Spleen (tissue), 11 donors: Measurements from ENCODE around the gene CHRNA4. TPM values are rescaled to one million over a fixed set of nuclear protein-coding genes. Genes with fewer than 3 reads are reported as not detected.

Source experiments
- DNase-seq: peaks from one replicate; pipeline ENCODE4 v3.0.0-alpha.2; 2020
- H3K27ac ChIP-seq, 8 donors: fragments of 200-600 bp; sonication (generic) in 7 of 8; 1 replicate in 4 of 8; 2 replicates in 4 of 8; pipeline versions ENCODE4 v1.5.0 to v1.8.0; 2016 to 2021; ENCODE audit warnings: inconsistent platforms in 4 of 8, mild to moderate bottlenecking in 4 of 8, moderate library complexity in 1 of 8
- H3K27me3 ChIP-seq, 7 donors: fragments of 200-600 bp; sonication (generic) in 6 of 7; replicated peaks in 1 of 7; 1 replicate in 4 of 7; 2 replicates in 3 of 7; pipeline versions ENCODE4 v1.5.0 to v1.8.0; 2016 to 2021; ENCODE audit warnings: inconsistent platforms in 3 of 7, mild to moderate bottlenecking in 1 of 7
- H3K36me3 ChIP-seq, 6 donors: fragments of 200-600 bp; sonication (generic) in 5 of 6; 1 replicate in 4 of 6; 2 replicates in 2 of 6; pipeline versions ENCODE4 v1.5.0 to v1.8.0; 2016 to 2021; ENCODE audit warnings: inconsistent platforms in 2 of 6
- H3K4me1 ChIP-seq, 6 donors: fragments of 200-600 bp; sonication (generic) in 5 of 6; 1 replicate in 3 of 6; 2 replicates in 3 of 6; pipeline versions ENCODE4 v1.5.0 to v1.8.0; 2016 to 2021; ENCODE audit warnings: inconsistent platforms in 3 of 6
- H3K4me3 ChIP-seq, 8 donors: fragments of 200-600 bp; sonication (generic) in 7 of 8; 1 replicate in 4 of 8; 2 replicates in 4 of 8; pipeline versions ENCODE4 v1.5.0 to v1.8.0; 2016 to 2021; ENCODE audit warnings: inconsistent platforms in 4 of 8, mild to moderate bottlenecking in 4 of 8, moderate library complexity in 2 of 8
- H3K9me3 ChIP-seq, 8 donors: fragments of 200-600 bp; sonication (generic) in 7 of 8; 1 replicate in 4 of 8; 2 replicates in 4 of 8; pipeline versions ENCODE4 v1.5.0 to v1.8.0; 2016 to 2021; ENCODE audit warnings: inconsistent platforms in 4 of 8
- POLR2A ChIP-seq, 3 donors: fragments of 450-650 bp; IDR thresholded peaks; one replicate each; pipeline ENCODE4 v1.5.1; 2017; ENCODE audit warnings: antibody characterized with exemption in 3 of 3, mild to moderate bottlenecking in 1 of 3
- POLR2AphosphoS5 ChIP-seq, 3 donors: sonication (generic); formaldehyde crosslinking; IDR thresholded peaks; one replicate each; pipeline ENCODE4 v1.5.1; 2017; ENCODE audit warnings: antibody characterized with exemption in 3 of 3
- WGBS, 5 donors: extraction: QIAGEN DNeasy Blood & Tissue Kit in 3 of 5; methylation state at CpG; one replicate each; pipeline versions ENCODE4 v1.1.5 to v1.1.7; 2013 to 2018; 5-methylcytosine and 5-hydroxymethylcytosine counted together
- intact Hi-C: fragments of 100-400 bp; cut with DNase I; formaldehyde crosslinking; loops from one replicate; pipeline ENCODE4 v1.15.0; 2023; ENCODE audit warnings: low total_unique reads
- polyA plus RNA-seq, 3 donors: library from polyadenylated mRNA; stranded (reverse); fragments of 200-250 nt; gene quantifications; one replicate each; pipeline ENCODE4 v1.2.1, GENCODE V29; 2013
- total RNA-seq, 7 donors: library from RNA; depleted of rRNA in 3 of 7; stranded (reverse); fragments of >200 nt in 3 of 7; fragmentation: NEBNext Ultra II Directional in 4 of 7; extraction: Animal tissue kit (Norgen Biotek cat#: 25700) in 4 of 7; gene quantifications; one replicate each; pipeline versions ENCODE4 v1.1.0 to v1.2.1, GENCODE V29; 2016 to 2021
- TF ChIP-seq, protein P1 (sequence below), 11 experiments: fragments of 200-600 bp in 7 of 11; fragments of 450-650 bp in 4 of 11; sonication (generic) in 4 of 11; IDR thresholded peaks in 8 of 11; conservative IDR thresholded peaks in 3 of 11; 1 replicate in 7 of 11; 2 replicates in 4 of 11; pipeline versions ENCODE4 v1.4.0 to v1.8.0; 2016 to 2021; ENCODE audit warnings: antibody characterized with exemption in 11 of 11, inconsistent platforms in 4 of 11, mild to moderate bottlenecking in 1 of 11
- donor health status: healthy with polysubstance abuse.
- donor health status: DM: no; HTN: no; CAD: no; lungs with moderate emphysema.
- donor health status: DM: no; HTN: no; CAD: no.
- donor health status: Bipolar disorder and iron deficiency.
- donor health status: healthy.
- donor health status: DM: no; HTN: no; CAD: no.
- donor health status: DM: yes; HTN: yes; CAD: no.

CHRNA4 gene
- total and polyA plus RNA-seq, 10 donors: 0.15 to 13.8 (median 1.3) TPM; not detected in 1

- H3K27me3 ChIP-seq: peaks cover 0 to 53% (median 0%) of the 10 kb centered on the region in 7 donors
- H3K36me3 ChIP-seq: no peaks in the 10 kb centered on the region
- WGBS, 5 donors: 41 to 71% (median 61%) methylated on average over 15 to 27 of the region's 27 CpGs
- DNase-seq: peak; percentile 79
- no peaks in the 10 kb centered on the region for H3K9me3 ChIP-seq
- TF ChIP-seq, protein P1, sequence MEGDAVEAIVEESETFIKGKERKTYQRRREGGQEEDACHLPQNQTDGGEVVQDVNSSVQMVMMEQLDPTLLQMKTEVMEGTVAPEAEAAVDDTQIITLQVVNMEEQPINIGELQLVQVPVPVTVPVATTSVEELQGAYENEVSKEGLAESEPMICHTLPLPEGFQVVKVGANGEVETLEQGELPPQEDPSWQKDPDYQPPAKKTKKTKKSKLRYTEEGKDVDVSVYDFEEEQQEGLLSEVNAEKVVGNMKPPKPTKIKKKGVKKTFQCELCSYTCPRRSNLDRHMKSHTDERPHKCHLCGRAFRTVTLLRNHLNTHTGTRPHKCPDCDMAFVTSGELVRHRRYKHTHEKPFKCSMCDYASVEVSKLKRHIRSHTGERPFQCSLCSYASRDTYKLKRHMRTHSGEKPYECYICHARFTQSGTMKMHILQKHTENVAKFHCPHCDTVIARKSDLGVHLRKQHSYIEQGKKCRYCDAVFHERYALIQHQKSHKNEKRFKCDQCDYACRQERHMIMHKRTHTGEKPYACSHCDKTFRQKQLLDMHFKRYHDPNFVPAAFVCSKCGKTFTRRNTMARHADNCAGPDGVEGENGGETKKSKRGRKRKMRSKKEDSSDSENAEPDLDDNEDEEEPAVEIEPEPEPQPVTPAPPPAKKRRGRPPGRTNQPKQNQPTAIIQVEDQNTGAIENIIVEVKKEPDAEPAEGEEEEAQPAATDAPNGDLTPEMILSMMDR (IDR thresholded peaks at IDR 0.05 in 8 of 11, conservative IDR thresholded peaks at IDR 0.05 in 3 of 11): no peak
- TF ChIP-seq POLR2A (IDR thresholded peaks at IDR 0.05) (no peak), POLR2AphosphoS5 (IDR thresholded peaks at IDR 0.05) (no peak)
- intact Hi-C loops: no loop called here
- H3K4me1 ChIP-seq: peaks cover 11 to 35% (median 23%) of the 10 kb centered on the region in 6 donors
- no peak overlapping the region for H3K4me3 ChIP-seq
- peak overlapping the region in 3 of 8 donors; percentile 23 to 44 (median 36) for H3K27ac ChIP-seq
These were observed 15.6 kb downstream of the CHRNA4 start for GRCh38 chr20:63345328-63346100.

DNA sequence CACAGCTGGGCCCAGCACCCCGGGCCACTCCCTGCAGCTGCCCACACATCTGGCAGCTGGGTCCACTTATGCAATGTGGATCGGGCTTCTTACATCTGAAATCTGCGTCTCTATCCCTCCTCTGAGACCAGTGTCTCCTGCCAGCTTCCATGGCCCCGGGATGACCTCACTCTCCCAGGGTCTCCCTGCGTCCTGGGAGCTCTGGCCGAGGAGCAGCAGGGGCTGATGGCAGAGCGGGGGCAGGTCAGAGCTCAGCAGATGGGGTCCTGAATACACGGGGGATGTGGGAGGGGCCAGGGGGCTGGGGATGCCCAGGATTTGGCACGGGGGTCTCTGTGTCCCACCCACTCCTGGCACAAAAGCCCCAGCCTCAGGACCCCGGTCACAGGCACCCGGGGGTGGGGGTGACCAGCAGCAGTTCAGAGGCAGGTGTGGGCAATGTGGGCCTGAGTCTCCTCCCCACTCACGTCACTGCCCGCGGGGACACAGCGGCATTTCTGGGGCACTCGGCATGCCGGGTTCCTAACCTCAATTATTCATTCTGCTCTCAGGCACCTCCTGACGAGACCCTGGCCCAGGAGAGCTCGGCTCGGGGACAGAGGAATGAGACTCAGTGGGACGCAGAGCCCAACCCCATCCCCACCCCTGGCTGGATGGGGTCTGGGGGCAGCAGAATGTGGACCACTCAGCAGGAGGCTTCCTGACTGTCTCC, 16.4 kb downstream of the CHRNA4 start:
- no peaks in the 10 kb centered on the region for H3K9me3 ChIP-seq
- WGBS, 5 donors: 54 to 79% (median 65%) methylated on average over 5 to 21 of the region's 21 CpGs
- no peaks in the 10 kb centered on the region for H3K36me3 ChIP-seq
- peaks cover 0 to 53% (median 0%) of the 10 kb centered on the region in 7 donors for H3K27me3 ChIP-seq
- TF ChIP-seq POLR2AphosphoS5 (IDR thresholded peaks at IDR 0.05): peak in 1 of 3 donors; percentile 38
- TF ChIP-seq, protein P1 (IDR thresholded peaks at IDR 0.05 in 8 of 11, conservative IDR thresholded peaks at IDR 0.05 in 3 of 11): no peak
- intact Hi-C loops: no loop called here
- peak; percentile 56 for DNase-seq
- H3K4me3 ChIP-seq: no peak overlapping the region
- peak overlapping the region in 1 of 8 donors; percentile 23 for H3K27ac ChIP-seq
- H3K4me1 ChIP-seq: peaks cover 11 to 35% (median 23%) of the 10 kb centered on the region in 6 donors

DNA sequence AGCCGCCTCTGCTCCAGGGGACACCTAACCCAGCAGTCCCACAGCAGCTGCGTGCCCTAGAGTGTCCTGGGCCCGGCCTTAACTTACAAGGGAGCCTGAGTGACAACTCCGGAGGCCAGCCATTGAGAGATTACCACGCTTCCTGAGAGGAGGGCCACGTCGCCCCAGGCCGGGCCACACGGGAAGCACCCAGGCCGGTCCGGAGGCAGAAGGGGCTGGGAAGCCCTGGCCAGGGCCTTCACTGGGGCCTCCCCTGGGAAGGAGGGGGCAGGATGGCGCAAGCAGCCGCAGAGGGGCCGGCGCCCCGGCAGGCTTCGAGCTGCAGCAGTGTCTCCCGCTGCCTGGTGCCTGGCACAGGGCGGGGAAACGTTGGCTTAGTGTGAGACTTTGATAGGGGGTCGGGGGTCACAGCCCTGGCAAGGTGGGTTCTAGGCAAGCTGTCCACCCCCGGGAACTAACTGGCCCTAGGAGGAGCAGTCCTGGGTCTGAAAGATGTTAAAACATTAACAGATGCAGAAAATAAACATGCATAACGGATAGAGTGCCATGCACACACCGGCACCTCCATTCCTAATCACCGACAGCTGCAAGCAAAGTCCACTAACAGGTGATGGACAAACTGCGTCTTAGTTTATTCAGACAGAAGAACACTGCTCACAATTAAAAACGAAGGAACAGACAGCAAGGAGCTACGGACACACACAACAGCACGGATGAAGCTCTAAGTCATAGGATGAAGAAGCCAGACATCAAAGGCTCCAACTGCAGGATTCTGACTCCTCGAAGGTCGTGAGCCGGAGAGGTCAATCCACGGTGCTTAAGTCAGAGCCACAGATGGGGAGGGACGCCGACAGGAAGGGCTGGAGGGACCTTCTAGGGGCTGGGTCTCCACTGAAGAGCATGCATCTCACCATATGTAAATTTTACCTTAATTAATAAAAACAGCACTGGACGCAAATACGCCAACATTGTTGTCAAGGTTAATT, 17.4 kb downstream of the CHRNA4 start:
- no peaks in the 10 kb centered on the region for H3K36me3 ChIP-seq
- H3K27me3 ChIP-seq: peaks cover 0 to 53% (median 0%) of the 10 kb centered on the region in 7 donors
- 62 to 72% (median 71%) methylated on average over 31 to 37 of the region's 37 CpGs for WGBS, 5 donors
- DNase-seq: peak; percentile 63
- intact Hi-C loops: no loop called here
- H3K27ac ChIP-seq: no peak overlapping the region
- H3K4me3 ChIP-seq: no peak overlapping the region
- peak in 1 of 3 donors; percentile 44 for TF ChIP-seq POLR2AphosphoS5 (IDR thresholded peaks at IDR 0.05)
- TF ChIP-seq, protein P1 (IDR thresholded peaks at IDR 0.05 in 8 of 11, conservative IDR thresholded peaks at IDR 0.05 in 3 of 11): no peak
- no peaks in the 10 kb centered on the region for H3K9me3 ChIP-seq
- H3K4me1 ChIP-seq: peaks cover 11 to 35% (median 23%) of the 10 kb centered on the region in 6 donors
